HG03045 (cell line): Measurements from ENCODE around the gene IPO9.
"Not testable (repeated sequence)": the region's sequence is repeated elsewhere in the genome, so short reads cannot be mapped to it uniquely, and the experiment has no call there.

Experiments
- ATAC-seq: cut with Tn5 transposase; IDR thresholded peaks from one replicate; pipeline ENCODE4 v1.9.1; 2021; ENCODE audit warnings: mild to moderate bottlenecking, moderate library complexity; ENCODE audit not compliant: unreplicated experiment

Gene IPO9

DNA sequence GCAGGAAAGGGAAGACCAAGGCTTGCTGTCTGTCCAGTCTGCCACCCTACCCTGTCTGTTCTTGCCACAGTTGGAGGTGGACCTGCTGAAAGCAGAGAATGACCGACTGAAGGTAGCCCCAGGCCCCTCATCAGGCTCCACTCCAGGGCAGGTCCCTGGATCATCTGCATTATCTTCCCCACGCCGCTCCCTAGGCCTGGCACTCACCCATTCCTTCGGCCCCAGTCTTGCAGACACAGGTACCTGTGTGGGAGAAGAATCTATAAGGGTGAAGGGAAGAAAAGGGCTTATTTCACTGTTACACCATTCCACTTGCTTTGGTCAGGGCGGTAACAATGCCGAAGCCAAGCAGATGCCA lies 20.3 kb upstream of the IPO9 start:
- no peak for ATAC-seq

DNA sequence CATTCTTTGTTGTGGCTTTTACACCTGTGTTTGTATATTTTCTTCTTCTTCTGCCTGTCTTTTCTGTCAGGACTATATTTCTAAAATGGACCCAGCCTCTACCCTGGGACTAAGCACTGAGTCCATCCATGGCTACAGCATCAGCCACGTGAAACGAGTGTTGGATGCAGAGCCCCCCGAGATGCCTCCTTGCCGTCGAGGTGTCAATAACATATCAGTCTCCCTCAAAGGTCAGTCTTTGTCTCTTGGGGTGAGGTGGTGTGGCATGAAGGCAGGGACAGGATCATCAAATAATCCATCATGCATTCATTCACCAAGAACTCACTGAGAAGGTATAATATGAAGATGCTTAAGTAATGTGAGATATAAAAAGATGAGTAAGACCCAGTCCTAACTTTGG lies 19.1 kb upstream of the IPO9 start:
- no peak for ATAC-seq

DNA sequence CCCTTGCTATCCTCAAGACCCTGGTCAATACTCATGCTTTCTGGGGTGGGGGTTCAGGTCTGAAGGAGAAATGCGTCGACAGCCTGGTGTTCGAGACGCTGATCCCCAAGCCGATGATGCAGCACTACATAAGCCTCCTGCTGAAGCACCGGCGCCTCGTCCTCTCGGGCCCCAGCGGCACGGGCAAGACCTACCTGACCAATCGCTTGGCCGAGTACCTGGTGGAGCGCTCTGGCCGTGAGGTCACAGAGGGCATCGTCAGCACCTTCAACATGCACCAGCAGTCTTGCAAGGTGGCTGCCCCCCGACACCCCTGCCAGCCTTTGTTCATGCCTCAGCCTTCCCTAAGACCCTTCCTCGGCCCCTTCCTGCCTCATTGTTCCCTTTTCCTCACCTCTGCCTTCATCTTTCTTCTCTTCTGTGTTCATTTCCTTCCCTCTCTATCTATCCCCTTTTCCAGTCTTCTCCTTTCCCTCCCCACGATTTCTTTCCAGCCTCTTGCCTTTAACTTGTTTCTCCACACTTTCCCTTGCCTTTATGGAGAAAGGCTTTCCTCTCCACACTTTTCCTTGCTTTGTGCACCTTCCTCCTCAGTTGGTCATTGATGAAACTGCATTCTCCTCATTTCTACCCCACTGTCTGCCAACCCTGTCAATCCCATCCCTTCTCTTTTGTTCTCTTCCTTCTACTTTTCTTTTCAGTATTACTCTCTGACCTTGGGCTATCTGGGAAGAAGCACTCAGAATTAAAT lies 18.3 kb upstream of the IPO9 start:
- no peak for ATAC-seq

DNA sequence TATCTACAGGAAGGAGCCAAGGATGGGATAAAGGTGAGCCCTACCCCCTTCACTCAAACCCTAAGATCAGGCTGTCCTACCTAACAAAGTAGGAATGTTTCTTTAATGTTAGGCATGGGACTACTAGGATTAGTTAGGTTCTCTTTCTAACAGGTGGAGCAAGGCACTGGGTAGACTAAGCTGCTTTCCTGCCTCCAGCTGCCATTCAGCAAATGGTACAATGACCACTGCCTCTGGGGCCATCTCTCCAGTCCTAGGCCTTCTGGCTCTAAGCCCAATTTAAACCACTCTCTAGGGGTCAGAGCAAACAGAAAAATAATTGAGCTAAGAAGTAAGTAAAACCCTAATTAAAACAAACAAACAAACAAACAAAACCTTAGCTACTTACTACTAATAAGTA lies 15.7 kb upstream of the IPO9 start:
- ATAC-seq: no peak

DNA sequence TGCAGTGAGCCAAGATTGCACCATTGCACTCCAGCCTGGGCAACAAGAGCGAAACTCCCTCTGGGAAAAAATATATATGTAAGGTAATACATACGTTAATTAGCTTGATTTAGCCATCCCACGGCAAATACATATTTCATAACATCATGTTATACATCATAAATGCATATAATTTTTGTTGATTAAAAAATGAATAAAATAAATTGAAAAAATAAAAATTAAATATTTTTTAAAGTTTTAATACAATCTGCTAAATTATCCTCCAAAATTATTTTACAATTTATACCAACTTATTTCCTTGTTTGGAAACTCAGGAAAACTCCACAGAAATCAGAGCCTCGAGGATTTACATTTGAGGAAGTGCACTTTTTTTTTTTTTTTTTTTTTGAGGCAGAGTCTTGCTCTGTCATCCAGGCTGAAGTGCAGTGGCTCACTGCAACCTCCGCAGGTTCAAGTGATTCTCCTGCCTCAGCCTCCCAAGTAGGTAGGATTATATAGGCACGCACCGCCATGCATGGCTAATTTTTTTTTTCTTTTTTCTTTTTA lies 12.6 kb upstream of the IPO9 start:
- no peak for ATAC-seq

DNA sequence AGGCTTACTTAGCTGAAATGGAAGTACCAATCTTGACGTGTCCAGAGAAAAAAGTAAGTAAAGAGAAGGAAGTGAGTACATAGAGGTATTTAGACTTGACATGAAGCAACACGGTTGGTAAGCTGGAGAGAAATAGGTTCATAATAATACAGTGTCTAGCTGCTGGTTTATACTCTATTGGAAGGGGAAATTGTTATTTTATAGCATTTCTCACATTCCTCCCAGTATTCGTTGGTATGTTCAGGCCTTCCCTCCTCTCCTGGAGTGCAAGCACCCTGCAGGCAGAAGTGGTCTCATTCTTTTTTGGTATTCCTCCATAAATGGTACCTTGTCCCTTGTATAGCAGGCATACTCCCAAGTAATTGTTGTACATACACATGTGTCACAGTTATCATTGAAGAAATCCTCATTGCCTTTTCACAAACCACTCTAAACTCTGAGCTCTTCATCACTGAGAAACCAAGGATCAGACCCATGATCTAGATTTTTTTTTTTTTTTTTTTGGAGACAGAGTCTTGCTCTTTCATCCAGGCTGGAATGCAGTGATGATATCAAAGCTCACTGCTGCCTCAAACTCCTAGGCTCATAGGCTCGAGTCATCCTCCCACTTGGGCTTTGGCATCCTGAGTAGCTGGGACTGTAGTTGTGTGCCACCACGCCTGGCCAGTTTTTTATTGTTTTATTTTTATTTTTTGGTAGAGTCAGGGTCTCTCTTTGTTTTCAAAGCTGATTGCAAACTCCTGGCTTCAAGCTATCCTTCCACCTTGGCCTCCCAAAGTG lies 9.8 kb upstream of the IPO9 start:
- no peak for ATAC-seq

DNA sequence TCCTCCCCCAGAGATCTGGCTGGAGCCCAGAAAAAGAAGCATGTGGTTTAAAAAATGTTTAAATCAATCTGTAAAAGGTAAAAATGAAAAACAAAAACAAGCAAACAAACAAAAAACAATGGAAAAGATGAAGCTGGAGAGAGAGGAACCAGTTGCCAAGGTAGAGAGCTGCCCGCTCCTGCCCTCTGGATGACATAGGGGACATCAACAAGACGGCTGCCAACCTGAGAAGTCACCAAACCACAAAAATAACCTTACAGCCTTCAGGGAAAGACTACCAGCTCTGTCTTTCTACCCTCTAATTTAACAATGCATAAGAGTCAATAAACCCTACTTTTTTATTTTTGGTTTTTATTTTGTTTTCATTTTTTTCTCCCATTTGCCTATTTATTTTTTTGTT lies 8.5 kb upstream of the IPO9 start:
- ATAC-seq: no peak

DNA sequence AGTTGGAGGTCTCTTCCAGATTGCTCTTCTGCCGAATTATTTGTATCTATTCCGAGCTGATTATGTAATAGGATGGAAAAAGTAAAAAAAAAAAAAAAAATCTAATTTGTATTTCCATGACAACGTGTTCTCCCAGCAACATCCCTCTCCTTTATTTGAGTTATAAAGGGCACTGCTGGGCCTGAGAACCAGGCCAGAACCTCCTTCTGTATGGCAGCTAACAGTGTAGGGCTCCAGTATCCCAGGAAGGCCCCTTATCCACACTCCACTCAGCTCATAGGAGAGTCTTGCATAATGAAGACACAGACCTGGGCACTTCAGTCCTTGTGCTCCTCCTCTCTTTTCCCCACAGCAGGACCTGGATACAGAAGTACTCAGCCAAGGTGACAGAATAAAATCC lies 3.7 kb upstream of the IPO9 start:
- ATAC-seq: no peak

DNA sequence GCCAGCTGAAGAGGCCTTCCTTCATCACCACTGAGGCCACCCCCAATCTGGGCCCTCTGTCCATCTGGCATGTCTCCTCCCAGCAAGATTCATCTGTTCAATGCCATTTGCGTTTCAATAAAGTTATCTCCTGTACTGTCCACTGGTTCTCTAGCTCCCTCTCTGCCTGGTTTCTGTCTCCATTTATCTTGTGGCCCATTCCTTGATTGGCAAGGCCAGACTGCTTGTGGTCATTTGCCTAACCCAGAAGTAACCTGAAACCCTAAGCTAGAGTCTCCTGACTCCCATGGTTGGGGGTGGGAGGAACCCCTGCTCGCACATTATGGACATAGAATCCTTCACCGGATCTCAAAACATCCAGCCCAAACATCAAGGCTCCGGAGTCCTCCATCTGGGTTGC lies 2.1 kb upstream of the IPO9 start:
- ATAC-seq: no peak

DNA sequence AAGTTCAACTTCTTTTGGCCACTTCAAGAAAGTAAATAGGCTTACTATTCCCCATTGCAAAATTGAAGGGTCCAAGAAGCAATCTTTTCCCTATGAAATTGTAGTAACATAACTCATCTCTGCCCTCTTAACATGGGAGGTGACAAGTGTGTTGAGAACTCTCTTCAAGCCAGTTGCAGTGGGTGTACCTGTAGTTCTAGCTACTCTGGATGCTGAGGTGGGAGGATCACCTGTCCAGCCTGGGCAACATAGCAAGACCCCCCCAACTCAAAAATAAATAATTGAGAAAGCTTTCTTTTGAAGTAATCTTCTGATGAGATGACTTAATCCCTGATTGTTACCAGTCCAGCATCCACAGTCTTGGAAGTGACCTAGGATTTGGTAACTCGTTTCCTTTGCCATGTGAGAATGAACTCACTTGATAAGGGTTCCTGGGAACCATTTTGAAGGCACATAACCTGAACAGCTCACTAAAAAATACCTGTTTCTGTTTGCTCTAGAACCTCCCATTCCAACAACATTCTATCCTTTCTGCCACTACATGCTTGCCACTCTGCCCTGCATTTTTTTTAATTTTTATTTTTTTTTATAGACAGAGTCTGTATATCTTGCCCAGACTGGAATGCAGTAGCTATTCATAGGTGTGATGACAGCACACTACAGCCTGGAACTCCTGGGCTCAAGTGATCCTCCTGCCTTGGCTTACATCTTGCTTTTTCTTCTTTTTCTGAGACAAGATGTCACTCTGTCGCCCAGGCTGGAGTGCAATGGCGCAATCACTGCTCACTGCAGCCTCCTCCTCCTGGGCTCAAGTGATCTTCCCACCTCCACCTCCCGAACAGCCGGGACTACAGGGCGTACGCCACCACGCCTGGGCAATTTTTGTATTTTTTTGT lies 1.4 kb upstream of the IPO9 start:
- ATAC-seq: no peak

DNA sequence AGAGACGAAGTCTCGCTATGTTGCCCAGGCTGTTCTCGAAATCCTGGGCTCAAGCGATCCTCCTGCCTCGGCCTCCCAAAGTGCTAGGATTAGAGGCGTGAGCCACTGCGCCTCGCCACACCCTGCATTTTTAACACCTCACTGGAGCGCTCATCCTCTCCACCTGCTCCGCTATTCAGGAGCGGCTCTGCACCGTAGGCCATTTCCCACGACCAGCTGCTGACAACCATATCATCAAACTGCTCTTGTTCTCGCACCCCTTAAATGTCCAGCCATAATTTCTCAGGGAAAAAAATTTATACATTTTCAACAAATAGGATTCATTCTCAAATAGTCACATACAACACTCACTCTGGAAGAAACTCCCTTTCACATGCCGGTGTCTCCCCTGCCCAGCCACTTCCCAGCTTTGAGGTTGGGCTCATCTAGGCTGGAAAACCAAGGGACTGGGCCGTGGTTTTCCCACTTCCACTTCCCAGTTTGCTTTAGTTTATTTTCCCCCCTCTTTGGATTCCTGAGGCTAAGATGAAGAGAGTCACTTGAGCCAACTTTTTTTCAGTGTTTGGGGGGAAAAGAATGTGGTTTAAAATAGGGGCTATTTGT lies 639 bp upstream of the IPO9 start:
- ATAC-seq: no peak

DNA sequence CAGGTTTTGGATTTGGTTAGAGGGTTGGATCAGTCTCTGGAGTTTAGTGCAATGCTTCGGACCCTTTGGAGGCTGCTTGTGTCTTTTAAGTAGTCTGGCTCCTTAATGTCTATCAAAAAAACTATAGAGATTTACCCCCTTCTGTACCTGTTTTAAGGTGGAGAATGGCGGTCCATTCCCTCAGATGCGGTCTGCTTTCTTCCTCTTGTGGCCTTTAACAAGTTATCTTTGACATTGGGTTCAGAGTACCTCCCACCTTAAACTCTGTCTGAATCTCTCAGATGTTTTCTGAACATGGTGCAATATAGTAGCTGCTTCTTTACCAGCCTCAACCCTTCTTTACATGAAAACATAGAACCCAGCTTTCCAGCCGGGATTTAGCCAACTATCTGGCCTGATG lies 2.4 kb downstream of the IPO9 start:
- no peak for ATAC-seq

DNA sequence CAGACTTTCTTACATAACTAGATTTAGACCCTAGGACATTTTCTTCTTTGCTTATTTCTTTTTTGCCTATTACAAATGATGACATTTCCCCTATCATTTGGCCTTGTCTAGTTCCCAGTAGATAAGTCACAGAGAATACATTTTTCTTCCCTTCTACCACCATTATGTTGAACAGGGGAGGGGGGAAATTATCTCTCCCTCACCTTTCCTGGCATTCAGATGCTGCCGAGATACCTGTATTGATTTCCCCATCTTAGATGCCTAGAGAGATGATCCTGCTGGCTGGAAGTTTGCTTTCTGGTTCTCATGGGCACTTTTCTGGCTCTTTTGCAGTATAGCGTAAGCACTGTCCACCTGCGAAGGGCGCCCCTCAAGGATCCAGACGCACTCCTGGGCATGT lies 5.7 kb downstream of the IPO9 start:
- no peak for ATAC-seq

DNA sequence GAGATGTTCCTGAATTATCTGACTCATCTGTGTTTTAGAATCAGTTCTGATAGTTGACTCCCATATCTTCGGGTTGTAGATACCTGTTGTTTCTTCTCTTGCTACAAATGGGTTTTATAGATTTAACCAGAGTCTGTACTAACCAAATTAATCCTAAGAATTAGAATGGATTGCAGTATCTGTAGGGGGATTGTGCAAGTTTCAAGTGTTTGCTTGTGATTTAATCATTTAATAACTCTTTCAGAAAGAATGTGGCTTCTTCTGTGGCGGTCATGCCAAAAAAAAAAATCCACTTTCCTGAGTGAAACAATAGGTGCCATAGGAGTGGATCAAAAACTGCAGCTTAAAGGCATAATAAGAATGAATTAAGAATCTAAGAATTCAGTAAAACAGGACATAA lies 9.4 kb downstream of the IPO9 start:
- no peak for ATAC-seq

DNA sequence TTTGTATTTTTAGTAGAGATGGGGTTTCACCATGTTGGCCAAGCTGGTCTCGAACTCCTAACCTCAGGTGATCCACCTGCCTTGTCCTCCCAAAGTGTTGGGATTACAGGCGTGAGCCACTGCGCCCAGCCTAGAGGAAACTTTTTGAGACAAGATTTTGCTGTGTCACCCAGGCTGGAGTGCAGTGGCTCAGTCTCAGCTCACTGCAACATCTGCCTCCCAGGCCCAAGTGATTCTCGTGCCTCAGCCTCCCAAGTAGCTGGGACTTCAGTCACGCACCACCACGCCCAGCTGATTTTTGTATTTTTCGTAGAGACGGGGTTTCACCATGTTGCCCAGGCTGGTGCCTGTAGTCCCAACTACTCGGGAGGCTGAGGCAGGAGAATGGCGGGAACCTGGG lies 10.1 kb downstream of the IPO9 start:
- ATAC-seq: not testable (repeated sequence)

DNA sequence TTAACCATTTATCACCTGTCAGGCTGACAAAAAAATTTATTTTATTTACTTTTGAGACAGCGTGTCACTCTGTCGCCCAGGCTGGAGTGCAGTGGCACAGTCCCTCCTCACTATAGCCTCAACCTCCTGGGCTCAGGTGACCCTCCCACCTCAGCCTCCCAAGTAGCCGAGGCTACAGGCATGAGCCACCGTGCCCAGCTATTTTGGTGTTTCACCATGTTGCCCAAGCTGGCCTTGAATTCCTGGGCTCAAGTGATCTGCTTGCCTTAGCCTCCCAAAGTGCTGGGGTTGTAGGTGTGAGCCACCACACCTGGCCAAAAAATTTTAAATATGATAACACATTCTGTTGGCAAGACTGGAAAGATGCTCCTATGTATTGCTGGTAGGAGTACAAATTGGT lies 11.1 kb downstream of the IPO9 start:
- no peak for ATAC-seq

DNA sequence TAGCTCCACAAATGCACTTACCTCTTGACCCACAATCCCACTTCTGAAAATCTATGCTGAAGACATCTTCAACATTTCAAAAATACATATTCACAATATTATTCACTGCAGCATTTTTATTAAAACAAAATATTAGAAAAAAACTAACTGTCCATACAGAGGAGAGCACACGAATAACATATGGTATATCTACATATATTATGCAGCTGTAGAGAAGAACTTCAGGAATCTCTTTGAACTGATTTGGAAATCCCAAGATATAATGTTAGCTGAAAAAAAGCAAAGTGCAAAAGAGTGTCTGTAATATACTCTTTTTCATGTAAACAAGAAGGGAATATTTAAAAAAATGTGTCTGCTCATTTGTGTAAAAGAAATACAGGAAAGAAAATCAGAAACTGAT lies 11.5 kb downstream of the IPO9 start:
- ATAC-seq: no peak

DNA sequence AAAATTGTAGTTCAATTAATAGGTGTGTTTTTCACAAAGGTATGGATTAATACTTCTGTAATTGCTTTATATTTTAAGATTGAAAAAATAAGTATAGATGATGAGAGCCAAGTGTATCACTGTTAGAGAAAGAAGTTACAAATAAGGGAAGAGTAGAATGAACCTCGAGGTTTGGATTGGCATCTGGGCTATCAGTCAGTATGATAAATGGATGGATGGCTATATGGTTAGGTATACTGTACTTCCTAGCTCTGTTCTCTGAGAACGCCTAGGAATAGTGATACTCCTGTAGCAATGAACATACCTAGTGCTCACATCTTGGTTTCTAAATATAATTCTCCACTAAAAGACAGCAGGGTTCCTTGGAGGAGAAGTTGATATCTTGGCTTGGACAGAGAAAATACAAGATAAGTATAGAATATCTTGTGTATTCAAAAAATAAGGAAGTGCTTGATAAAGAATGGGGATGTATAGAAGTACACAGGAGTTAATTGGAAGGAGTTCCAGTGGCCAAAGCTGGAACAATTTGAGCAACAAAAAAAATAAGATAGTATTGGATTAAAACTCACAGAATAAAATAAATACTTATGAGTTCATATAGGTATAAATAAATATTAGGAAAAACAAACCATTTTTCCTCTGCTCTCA lies 12.4 kb downstream of the IPO9 start:
- ATAC-seq: no peak

DNA sequence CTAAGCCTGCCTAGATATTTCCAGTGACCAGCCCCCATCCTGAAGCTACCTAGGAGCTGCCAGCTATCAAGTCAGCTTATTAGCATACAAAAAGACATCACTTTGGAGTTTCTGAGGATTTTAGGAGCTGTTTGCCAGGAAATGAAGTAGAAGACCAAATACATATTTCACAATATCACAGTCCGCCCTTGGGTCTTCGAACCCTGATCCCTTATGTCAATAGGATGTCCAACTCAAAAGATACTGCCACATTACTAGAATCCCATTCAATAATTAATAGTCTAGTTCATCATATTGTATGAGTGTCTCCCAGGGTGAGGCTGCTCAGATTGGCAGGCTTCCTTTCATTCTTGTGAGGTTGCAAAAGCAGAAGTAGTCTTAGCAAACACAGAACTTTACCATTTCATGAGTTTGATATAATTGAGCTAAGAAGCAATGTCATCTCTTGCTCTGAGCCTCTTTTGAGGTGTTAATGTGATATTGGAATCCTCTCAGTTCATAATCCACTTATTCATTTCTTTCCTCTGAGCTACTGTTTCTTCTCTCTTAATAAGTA lies 13.6 kb downstream of the IPO9 start:
- ATAC-seq: no peak
